Amygdala (tissue), 56 donors: ENCODE measurements around the gene SLC16A5.
A peak's percentile ranks its signal among the peaks of the same experiment; 100 is the strongest.
"Not testable (repeated sequence)": the region's sequence is repeated elsewhere in the genome, so short reads cannot be mapped to it uniquely, and the experiment has no call there.

Experiments used
- DNase-seq, 56 donors: peaks; one replicate each; lab custom pipeline; 2025; lab: John Stamatoyannopoulos, UW

The SLC16A5 gene, protein sequence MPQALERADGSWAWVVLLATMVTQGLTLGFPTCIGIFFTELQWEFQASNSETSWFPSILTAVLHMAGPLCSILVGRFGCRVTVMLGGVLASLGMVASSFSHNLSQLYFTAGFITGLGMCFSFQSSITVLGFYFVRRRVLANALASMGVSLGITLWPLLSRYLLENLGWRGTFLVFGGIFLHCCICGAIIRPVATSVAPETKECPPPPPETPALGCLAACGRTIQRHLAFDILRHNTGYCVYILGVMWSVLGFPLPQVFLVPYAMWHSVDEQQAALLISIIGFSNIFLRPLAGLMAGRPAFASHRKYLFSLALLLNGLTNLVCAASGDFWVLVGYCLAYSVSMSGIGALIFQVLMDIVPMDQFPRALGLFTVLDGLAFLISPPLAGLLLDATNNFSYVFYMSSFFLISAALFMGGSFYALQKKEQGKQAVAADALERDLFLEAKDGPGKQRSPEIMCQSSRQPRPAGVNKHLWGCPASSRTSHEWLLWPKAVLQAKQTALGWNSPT

DNA sequence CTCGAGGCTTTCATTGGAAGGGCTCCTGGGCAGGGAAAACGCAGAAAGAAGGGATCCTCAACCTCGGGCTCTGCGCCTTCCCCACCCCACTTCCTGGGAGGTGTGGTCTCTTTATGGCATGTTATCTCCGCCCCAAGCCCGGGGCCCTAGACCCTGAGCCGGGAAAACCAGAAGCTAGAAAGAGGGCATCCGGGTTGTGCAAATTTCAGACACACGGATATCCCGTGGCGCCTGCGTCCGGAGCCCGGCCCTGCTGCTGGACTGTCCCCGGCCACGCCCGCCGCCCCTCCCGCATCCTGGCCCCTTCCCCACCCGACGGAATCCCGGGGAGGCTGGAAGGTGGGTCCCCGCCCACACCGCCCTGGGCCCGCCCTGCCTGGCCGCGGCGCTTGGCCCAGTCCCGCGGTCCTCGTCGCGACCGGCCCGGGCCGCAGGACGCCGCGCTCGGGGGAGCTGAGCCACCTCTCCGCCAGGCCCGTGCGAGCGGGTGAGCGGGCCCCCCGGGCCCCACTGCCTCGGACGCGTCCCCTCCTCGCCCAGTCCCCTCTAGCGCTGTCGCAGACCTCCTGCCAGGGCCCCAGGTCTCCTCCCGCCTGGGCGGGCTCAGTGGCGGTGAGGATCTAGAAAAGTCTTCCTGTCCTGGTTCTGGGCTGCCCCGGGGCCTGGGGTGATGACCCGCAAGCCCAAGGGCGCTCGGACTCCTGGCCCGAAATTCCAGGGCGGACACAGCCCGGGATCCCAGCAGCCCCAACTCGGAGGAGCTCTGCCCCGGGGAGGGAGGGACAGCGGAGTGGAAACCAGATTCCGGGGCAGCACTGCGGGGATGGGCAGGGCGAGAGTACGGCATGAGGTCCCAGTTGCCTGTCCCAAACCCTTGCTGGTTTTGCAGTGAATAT, at the start of gene SLC16A5:
SLC16A5 (plus strand) TSS at position 397 of the 896 bp plus-strand sequence. CDS start 5,683 bp downstream, outside the sequence.
- DNase-seq = peak in 8 of 56 donors; percentile 5 to 30 (median 19)

DNA sequence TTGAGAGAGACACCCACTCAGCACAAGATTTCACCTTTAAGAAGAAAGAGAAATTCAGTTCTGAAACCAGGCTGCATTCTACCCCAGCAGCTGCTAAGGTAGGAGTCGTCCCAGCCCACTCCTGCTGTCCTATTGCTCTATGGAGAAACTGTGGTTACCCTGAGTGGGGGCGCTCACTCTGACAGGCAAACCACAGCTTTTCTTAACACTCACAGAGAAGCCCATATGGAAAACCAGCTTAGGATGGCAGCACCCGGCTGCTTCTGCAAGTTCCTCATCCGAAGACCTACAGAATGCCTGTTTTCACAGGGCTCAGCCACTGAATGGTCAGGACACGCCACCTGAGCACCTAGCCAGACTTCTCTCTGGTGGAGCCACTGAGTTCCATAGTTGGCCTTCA, 48.5 kb upstream of the SLC16A5 start:
- no peak for DNase-seq

DNA sequence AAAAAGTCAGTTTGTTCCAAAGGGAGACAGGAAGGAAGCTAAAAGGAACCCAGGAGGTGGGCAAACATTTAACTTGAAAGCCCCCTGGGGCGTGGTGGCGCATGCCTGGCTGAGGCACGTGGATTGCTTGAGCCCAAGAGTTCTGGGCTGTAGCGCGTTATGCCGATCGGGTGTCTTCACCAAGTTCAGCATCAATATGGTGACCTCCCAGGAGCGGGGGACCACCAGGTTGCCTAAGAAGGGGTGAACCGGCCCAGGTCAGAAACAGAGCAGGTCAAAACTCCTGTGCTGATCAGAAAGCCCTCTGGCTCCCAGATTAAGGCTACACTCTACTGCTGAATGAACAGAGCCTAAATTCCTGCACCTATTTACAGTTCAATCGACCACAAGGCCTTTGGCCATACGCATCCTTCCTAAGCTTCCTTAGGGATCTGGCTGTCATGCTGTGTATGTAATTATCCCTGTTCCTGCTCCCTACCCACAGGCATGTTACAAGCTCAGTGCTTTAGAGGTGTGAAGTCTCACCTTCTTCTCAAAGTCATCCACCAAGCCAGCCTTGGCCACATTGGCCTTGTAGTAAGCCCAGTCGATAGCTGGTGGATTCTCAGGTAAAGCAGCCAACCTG, 46.0 kb upstream of the SLC16A5 start:
- DNase-seq = no peak

DNA sequence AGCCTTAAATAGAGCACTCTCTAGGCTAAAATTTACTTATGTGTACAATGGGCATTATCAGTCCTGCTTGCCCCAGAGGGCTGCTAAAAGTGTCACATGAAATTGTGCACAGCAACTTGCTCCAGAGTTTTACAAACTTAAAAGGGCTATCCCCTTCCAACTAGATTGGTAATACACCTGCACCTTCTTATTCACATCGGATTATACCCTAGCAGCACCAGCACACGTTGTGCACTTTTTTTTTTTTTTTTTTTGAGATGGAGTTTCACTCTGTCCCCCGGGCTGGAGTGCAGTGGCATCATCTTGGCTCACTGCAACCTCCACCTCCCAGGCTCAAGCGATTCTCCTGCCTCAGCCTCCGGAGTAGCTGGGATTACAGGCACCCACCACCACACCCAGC, 44.0 kb upstream of the SLC16A5 start:
- not testable (repeated sequence) for DNase-seq

DNA sequence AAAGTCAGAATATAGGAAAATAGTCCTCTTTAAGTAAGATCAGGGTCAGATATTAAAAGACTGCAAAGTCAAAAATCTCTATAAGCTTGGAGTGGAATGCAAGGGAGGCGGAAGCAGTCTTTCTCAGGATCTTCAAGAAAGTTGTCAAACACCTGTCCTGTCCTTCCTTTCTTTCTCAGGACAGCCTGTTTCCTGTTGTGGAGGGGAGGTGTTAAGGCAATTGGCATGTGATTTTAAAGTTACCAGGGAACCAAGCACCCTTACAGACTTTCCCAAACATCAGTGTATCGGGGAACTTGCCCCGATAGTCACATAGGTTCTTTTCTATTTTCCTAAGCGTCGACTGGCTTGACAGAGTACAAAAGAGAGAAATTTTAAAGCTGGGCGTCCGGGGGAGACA, 43.0 kb upstream of the SLC16A5 start:
- no peak for DNase-seq

DNA sequence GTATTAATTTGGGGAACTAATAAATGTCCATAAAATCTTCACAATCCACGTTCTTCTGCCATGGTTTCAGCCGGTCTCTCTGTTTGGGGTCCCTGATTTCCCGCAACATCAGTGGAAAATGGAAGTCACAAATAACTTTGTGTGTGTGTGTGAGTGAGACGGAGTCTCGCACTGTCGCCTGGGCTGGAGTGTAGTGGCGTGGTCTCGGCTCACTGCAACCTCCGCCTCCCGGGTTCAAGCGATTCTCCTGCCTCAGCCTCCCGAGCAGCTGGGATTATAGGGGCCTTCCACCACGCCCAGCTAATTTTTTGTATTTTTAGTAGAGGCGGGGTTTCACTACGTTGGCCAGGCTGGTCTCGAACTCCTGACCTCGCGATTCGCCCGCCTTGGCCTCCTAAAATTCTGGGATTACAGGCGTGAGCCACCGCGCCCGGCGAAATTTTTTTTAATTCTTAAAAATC, 41.8 kb upstream of the SLC16A5 start:
- not testable (repeated sequence) for DNase-seq

DNA sequence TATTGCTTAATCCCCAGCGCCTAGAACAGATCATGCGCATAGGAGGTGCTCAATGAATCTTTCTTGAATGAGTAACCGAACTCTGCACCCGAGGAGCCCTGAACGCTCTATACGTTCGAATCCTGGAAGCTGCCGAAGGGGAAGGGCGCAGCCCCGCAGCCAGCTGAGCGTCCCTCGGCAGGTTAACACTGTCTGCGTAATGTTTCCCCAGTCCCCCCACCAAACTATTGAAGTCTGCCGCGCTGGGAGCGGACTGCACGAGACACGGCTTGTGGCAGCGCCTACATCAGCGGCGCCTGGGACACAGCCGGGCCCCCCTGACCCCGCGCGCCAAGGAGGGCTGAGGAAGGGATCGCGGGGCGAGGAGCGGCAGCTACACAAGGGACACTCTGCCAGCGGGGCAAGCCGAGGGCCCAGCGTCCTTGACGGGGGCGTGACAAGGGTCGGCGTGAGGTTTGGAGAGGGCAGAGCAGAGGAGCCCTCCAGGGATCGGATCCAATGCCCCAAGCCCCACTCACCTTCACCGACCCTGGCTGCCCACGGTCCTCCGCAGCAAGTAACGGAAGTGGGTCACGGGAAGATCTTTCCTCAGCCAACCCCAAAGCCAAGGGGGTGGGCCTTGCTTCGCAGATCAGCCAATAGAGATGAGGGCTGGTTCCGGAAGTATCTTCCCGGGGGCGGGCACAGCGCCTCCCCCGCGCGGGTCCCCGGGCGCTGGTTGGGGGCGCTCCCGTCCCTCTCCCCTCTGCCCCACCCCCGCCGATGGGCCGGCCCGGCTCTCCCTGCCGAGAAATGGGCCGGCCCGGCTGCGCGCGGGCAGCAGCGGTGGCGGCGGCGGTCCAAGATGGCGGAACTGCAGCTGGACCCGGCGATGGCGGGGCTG, 41.1 kb upstream of the SLC16A5 start, which contains the start of the genes ATP5PD and KCTD2:
ATP5PD (minus strand) TSS at position 563 of the 883 bp plus-strand sequence. CDS start 4,319 bp downstream, outside the sequence.
KCTD2 (plus strand) TSS at position 819 of the 883 bp plus-strand sequence; CDS start at position 845, 26 bp downstream.
- DNase-seq = peak; percentile 50 to 97 (median 93)

DNA sequence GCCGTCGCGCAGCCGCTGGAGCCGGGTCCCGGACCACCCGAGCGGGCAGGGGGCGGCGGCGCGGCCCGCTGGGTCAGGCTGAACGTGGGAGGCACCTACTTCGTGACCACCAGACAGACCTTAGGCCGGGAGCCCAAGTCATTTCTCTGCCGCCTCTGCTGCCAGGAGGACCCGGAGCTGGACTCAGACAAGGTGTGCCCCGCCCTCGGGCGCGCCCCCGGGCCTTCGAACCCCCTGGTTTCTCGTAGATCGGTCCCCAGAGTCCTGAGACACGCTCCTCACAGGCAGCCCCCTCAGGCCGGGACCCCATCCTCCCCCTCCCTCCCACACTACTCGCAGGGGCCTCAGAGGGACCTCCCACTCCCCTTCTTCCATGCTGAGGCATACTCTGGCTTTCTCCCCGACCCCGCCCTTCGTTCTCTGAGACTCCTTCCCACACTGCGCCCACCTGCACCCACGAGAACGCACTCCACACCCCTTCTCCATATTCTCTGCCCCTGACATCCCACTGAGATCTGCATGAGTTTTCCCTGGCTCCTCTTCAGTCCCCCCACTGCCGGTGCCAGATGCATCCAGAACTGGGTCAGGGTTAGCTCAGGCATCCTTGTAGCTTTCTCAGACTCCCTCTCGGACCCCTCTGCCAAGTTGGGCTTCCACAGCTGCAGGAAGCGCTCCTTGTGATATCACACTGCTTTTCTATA, 40.2 kb upstream of the SLC16A5 start:
- DNase-seq = peak in 19 of 56 donors; percentile 12 to 54 (median 36)

DNA sequence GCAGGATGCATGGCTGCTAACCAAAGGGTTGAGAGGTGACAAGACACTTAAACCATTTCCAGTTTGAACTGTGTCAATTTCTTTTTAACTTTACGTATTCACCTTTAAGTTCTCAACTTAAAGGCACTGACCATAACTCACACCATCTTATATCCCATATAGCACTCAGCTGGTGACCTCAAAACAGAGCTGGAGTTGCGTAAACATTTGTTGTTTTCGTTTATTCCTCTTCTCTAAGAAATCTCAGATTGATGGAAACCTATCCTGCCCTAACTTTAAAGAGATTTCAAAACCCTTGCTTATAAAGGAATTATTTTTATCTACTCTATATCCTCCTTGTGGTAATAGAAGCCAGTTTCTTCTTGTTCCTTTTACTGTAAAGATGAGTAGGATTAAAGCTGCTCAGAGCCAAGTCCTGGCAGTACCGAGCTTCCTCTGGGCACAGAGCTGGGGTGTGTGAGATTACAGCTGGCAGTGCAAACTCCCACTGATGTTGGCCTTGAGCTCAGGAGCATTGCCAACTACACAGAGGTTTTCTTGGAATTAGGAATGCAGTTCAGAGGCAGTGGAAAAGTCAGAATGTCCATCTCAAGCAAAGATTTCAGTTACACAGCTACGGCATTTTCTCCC, 39.4 kb upstream of the SLC16A5 start:
- peak in 14 of 56 donors; percentile 7 to 51 (median 15) for DNase-seq

DNA sequence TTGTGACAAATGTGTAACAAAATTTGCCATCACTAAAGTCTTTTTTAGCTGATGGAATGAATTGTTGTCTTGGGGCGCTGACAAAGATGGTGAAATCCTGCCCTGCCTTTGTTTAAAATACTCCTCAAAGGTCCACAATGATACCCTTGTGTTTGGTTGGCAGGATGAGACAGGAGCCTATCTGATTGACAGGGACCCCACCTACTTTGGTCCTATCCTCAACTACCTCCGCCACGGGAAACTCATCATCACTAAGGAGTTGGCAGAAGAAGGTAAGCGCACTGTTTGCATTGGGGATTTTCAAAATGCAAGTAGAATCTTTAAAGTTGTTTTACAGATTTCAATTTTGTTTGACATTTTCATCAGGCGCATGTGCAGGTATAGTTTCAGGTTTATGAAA, 38.7 kb upstream of the SLC16A5 start:
- DNase-seq = no peak

DNA sequence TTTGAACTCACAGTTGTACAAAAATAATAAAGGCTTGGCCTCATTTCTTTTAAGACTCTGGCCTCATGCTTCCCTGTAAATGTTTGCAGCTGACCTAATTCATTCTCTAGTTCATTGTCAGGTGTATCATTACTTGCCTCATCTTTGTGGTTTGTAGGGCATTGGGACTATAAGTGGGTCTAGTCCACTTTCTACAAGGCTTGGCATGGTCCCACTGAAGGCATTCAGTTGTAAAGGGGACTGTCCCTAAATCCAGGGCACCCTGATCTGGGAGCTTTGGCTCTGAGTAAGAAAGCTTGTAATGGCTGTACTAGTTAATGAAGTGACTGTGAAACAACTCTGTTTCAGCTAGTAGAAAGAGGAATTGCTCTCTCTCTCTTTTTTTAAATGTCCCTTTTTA, 38.0 kb upstream of the SLC16A5 start:
- DNase-seq = no peak

DNA sequence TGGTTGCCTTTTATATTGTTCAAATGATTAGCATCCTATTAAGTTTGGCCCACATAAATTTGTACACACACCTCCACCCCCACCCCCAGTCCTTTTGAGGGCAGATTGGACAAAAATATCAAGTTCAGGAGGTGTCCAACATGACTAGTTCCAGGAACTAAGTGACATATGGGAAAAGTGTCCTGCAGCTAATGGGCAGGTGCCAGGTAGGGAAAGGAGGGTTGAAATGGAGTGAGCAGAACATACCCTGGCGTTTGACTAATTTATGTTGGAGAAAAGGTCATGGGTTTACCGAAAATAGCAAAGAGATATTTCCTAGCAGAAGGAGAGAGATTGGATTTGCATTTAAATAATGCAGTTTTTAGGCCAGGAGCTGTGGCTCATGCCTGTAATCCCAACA, 35.8 kb upstream of the SLC16A5 start:
- DNase-seq = no peak

DNA sequence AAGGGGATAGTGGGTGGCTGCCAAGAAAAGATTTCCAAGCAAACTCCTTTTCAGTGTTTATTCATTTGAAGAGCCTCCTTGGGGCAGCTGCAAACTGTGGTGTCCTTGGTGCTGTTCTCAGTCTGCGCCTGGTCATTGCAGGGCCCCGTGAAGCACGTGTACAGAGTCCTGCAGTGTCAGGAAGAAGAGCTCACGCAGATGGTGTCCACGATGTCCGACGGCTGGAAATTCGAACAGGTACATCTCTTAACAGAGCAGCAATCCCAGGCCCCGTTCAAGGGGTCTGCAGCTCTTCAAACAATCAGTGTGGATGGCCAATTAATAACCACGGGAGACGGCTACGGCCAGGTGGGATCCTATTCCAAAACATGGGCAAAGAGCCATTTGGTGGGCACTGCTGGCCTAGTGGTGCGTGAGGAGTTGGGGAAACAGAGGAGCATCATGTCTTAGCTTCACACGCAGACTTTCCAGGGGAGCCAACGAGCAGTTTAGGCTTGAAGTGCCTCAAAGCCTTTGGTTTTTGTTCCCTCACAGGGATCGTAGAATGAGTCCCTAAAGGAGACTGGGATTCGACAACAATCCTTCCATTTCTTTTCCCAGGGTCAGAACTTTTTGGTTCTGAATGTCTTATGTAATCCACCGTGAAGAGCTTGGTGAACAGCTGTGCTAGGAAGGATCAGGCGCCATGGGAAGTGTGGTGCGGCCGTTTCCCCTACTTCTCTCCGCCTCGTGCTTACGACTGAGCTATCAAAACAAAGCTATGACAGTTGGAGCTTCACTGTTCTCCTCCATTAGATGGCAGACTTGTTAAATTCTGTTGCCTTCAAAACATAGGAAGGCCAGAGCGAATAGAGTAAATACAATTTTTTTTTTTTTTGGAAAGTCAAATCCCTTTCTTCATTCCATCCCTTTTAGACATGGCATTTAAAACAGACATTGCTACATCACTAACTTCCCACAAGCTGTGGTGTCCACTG, 28.1 kb upstream of the SLC16A5 start:
- DNase-seq = peak in 24 of 56 donors; percentile 13 to 72 (median 37)

DNA sequence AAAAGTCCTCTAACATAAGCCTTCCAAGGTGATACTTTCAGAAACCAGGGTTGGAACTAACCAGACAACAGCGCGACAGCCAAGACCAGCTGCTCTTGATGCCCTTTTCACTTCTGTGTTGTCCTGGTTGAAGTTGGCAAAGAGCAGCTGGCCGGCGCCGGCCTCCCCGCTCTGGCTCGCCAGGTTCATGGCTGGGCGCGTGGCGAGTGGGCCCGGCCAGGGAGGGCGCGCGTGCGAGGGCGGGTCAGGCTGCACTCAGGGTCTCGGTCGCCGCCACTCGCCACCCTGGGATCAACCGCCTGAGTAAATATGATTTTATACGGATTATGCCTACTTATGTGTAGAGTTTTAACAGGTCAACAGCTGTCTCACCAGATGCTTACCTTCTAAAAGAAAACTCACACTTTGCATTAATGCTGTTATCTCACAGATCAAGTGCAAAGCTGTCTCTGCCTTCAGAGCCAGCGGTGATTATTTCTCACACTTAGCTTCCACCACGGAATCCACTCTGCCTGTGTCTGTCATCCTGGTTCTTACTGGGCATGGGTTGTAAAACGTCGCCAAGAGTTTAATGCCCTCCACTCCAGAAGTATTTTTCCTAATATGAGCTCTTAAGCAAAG, 27.2 kb upstream of the SLC16A5 start:
- no peak for DNase-seq

DNA sequence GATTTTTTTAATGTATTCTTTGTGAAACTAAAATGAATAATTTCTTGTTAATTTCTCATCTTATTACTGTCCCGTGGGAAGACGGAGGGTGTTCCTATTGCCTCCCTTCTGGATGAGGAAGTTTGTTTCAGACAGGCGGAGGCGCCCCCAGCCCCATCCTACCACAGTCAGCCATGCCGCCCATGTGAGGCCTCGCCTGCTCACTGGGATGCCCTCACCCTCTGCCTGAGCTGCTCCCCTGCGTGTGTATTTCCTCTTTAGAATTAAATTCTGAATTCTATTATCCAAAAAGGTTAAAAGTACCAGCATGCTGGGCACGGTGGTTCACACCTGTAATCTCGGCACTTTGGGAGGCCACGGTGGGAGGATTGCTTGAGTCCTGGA, 26.7 kb upstream of the SLC16A5 start:
- DNase-seq = no peak

DNA sequence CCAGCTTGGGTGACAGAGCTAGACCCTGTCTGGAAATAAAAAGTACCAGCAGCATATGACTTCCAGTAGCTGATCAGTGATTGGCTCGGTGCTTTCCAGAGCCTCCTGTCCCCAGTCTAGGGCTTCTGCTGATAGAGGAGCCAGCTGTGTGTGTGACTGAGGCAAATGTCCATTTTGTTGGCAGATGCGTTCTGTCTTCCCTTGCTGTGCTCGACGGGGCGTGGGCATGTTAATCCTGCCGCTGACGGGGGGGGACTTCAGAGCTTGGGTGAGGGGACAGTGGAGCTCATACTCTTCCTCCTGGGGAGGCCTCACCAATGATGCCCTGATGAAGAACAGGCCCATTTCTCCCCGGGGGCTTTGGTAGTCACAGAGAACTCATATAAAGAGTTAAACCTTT, 26.1 kb upstream of the SLC16A5 start:
- DNase-seq = no peak
